HG02870 (cell line): ENCODE results near the gene KRT2.

Experiments used
- ATAC-seq: cut with Tn5 transposase; IDR thresholded peaks from one replicate; pipeline ENCODE4 v1.9.1; 2021; ENCODE audit warnings: mild to moderate bottlenecking, moderate library complexity; ENCODE audit not compliant: unreplicated experiment

The KRT2 gene

GRCh38 chr12:52643233-52644077, 8.6 kb downstream of the KRT2 start:
- no peak for ATAC-seq

- no peak for ATAC-seq
Measured at GRCh38 chr12:52641468-52641867, 10.5 kb downstream of the KRT2 start.

GRCh38 chr12:52637299-52637698, 14.7 kb downstream of the KRT2 start:
- ATAC-seq = no peak

- no peak for ATAC-seq
Measured at GRCh38 chr12:52636592-52637258, 15.3 kb downstream of the KRT2 start.

- ATAC-seq = no peak
Measured at GRCh38 chr12:52636189-52636588, 15.8 kb downstream of the KRT2 start.

- no peak for ATAC-seq
Measured at GRCh38 chr12:52634266-52635056, 17.6 kb downstream of the KRT2 start.

GRCh38 chr12:52633383-52633782, 18.6 kb downstream of the KRT2 start:
- ATAC-seq = no peak

- ATAC-seq = no peak
Measured at GRCh38 chr12:52632656-52633055, 19.4 kb downstream of the KRT2 start.

- ATAC-seq = no peak
Measured at GRCh38 chr12:52631676-52632459, 20.1 kb downstream of the KRT2 start.

GRCh38 chr12:52631264-52631663, 20.7 kb downstream of the KRT2 start:
- ATAC-seq = no peak

- no peak for ATAC-seq
Measured at GRCh38 chr12:52630599-52631200, 21.3 kb downstream of the KRT2 start.

- ATAC-seq = no peak
Measured at GRCh38 chr12:52630008-52630500, 22.0 kb downstream of the KRT2 start.

GRCh38 chr12:52629281-52630007, 22.6 kb downstream of the KRT2 start:
- no peak for ATAC-seq

- no peak for ATAC-seq
Measured at GRCh38 chr12:52628841-52629240, 23.2 kb downstream of the KRT2 start.

- no peak for ATAC-seq
Measured at GRCh38 chr12:52628111-52628507, 23.9 kb downstream of the KRT2 start.

GRCh38 chr12:52627395-52628110, 24.5 kb downstream of the KRT2 start:
- ATAC-seq = no peak

GRCh38 chr12:52622349-52622748, 29.7 kb downstream of the KRT2 start:
- ATAC-seq = no peak

- ATAC-seq = no peak
Measured at GRCh38 chr12:52618866-52619265, 33.1 kb downstream of the KRT2 start.

- ATAC-seq = no peak
Measured at GRCh38 chr12:52618216-52618615, 33.8 kb downstream of the KRT2 start, which contains the start of gene KRT73. KRT73 (minus strand) TSS chr12:52618559; CDS start chr12:52618524, 35 bp downstream.
